Ishikawa (cell line): Measurements from ENCODE around the gene ETV5.

Experiments used
- CEBPB ChIP-seq: IDR thresholded peaks from 2 replicates; pipeline ENCODE4 v1.6.1; 2012
- CREB1 ChIP-seq: IDR thresholded peaks from 2 replicates; pipeline ENCODE4 v1.6.1; 2012; ENCODE audit warnings: low read depth
- EGR1 ChIP-seq: IDR thresholded peaks from 2 replicates; pipeline ENCODE4 v1.6.1; 2012
- EP300 ChIP-seq: IDR thresholded peaks from 2 replicates; pipeline ENCODE4 v1.6.1; 2012; ENCODE audit warnings: borderline replicate concordance
- FOXM1 ChIP-seq: IDR thresholded peaks from 2 replicates; pipeline ENCODE4 v1.6.1; 2012; ENCODE audit warnings: low read depth, borderline replicate concordance
- NFIC ChIP-seq: IDR thresholded peaks from 2 replicates; pipeline ENCODE4 v1.6.1; 2012
- RAD21 ChIP-seq: IDR thresholded peaks from 2 replicates; pipeline ENCODE4 v1.6.1; 2012; ENCODE audit warnings: low read depth
- TAF1 ChIP-seq: IDR thresholded peaks from 2 replicates; pipeline ENCODE4 v1.6.1; 2012; ENCODE audit warnings: low read depth, mild to moderate bottlenecking
- TCF12 ChIP-seq: IDR thresholded peaks from 2 replicates; pipeline ENCODE4 v1.6.1; 2012; ENCODE audit warnings: low read depth
- TEAD4 ChIP-seq: IDR thresholded peaks from 2 replicates; pipeline ENCODE4 v1.6.1; 2012
- YY1 ChIP-seq: IDR thresholded peaks from 2 replicates; pipeline ENCODE4 v1.6.1; 2012; ENCODE audit warnings: low read depth
- ZBTB7A ChIP-seq: IDR thresholded peaks from 2 replicates; pipeline ENCODE4 v1.6.1; 2012; ENCODE audit warnings: low read depth
- TF ChIP-seq, protein P1 (sequence below): IDR thresholded peaks from 2 replicates; pipeline ENCODE4 v1.6.1; 2012
- TF ChIP-seq, protein P2 (sequence below): IDR thresholded peaks from 2 replicates; pipeline ENCODE4 v1.6.1; 2012
- TF ChIP-seq, protein P3 (sequence below): IDR thresholded peaks from 2 replicates; pipeline ENCODE4 v1.6.1; 2012; ENCODE audit warnings: low read depth, mild to moderate bottlenecking

Gene ETV5

DNA sequence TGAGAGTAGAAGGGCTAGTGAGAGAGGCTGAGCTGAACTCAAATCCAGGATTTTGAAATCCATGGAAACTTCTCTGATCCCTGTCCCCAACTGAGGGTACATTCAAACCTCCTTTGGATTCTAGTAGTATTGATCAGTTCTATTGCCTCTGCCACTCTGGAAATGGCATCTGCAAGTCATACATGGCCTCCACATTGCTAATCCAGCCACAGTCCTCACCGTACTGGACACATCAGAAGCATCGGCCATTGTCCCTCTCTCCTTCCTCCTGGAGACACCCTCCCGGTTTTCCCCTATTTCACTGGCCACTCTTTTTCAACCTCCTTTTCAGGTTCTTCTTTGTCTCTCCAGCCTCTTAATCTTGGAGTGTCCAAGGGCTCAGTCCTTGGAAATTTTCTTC lies 66.9 kb downstream of the ETV5 start:
- TF ChIP-seq, protein P1, sequence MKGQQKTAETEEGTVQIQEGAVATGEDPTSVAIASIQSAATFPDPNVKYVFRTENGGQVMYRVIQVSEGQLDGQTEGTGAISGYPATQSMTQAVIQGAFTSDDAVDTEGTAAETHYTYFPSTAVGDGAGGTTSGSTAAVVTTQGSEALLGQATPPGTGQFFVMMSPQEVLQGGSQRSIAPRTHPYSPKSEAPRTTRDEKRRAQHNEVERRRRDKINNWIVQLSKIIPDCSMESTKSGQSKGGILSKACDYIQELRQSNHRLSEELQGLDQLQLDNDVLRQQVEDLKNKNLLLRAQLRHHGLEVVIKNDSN: no peak
- TF ChIP-seq TEAD4 (no peak), YY1 (no peak), TAF1 (no peak), FOXM1 (no peak), EGR1 (no peak), CEBPB (no peak), EP300 (no peak)
- TF ChIP-seq, protein P2, sequence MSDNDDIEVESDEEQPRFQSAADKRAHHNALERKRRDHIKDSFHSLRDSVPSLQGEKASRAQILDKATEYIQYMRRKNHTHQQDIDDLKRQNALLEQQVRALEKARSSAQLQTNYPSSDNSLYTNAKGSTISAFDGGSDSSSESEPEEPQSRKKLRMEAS: no peak

DNA sequence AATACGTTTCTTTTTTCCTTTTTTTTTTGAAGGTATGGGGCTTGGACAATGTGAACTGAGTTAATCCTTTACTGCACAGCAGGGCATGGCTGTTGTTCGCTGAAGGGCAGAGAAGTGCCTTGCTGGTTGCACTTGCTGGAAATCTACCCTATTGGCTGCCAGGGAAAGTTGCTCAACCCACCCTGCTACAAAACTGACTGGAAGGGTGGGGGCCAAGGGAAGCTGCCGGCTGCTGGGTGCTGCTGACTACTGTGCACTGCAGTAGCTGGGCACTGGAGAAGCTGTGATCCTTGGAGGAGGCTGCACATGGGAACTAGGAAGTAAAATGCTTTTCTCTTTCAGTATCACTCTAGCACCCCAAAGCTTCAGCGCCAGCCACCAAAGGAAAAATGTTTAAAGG lies 70.5 kb downstream of the ETV5 start:
- no peak for TF ChIP-seq TEAD4

DNA sequence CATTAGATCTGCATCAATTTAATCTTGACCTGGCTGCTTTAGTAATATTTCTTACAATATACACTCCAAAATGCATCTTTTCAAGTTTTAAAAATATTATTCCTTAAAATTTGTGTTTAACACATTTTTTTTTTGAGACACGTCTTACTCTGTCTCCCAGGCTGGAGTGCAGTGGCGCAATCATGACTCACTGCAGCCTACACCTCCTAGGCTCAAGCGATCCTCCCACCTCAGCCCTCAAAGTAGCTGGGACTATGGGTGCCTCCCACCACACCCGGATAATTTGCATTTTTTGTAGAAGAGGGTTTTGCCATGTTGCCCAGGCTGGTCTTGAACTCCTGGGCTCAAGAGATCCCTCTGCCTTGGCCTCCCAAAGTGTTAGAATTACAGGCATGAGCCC lies 73.6 kb downstream of the ETV5 start:
- TF ChIP-seq CEBPB (peak; percentile 66; the same call in 1 of the 2 replicates), CREB1 (no peak), ZBTB7A (no peak), EGR1 (no peak)
- TF ChIP-seq, protein P1: no peak

DNA sequence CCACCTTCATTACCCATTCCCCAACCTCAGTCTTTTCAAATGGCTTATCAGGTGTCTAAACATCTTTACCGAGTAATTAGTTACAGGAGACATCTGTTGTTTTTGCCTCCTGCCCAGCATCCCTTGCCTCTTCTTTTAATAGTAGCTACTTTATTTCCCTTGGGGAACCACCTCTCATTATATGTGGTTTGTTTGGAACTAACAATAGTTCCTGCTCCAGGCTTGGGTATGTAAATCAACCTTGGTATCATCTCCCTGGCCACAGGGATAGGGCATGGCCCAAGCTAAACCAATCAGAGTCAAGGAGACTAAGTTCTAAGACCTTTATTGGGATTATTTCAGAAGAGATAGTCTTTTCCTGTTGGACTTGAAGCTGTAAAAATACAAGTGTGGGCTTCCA lies 76.6 kb downstream of the ETV5 start:
- TF ChIP-seq TCF12 (no peak), NFIC (no peak), CREB1 (no peak), RAD21 (no peak)
- TF ChIP-seq, protein P1: no peak
- TF ChIP-seq, protein P3, sequence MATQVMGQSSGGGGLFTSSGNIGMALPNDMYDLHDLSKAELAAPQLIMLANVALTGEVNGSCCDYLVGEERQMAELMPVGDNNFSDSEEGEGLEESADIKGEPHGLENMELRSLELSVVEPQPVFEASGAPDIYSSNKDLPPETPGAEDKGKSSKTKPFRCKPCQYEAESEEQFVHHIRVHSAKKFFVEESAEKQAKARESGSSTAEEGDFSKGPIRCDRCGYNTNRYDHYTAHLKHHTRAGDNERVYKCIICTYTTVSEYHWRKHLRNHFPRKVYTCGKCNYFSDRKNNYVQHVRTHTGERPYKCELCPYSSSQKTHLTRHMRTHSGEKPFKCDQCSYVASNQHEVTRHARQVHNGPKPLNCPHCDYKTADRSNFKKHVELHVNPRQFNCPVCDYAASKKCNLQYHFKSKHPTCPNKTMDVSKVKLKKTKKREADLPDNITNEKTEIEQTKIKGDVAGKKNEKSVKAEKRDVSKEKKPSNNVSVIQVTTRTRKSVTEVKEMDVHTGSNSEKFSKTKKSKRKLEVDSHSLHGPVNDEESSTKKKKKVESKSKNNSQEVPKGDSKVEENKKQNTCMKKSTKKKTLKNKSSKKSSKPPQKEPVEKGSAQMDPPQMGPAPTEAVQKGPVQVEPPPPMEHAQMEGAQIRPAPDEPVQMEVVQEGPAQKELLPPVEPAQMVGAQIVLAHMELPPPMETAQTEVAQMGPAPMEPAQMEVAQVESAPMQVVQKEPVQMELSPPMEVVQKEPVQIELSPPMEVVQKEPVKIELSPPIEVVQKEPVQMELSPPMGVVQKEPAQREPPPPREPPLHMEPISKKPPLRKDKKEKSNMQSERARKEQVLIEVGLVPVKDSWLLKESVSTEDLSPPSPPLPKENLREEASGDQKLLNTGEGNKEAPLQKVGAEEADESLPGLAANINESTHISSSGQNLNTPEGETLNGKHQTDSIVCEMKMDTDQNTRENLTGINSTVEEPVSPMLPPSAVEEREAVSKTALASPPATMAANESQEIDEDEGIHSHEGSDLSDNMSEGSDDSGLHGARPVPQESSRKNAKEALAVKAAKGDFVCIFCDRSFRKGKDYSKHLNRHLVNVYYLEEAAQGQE: no peak
- TF ChIP-seq, protein P2: no peak

DNA sequence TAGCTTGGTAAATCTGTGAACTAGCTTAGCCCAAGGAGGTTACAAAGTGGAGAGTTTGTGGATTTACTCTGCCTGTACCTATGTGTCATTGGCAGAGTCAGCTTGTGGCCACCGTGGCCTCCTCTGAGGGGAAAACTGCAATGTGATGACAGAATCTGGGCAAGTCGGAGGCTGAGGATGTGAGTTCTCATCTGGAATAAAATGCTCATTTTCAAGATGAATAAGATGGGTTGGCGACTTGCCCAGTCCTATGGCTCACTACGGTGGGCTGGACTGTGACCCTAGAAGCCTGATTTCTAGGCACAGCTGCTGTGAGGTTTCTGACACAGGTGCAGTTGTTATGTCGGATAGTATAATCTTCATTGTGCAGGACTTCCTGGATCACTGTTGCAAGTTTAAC lies 83.7 kb downstream of the ETV5 start:
- TF ChIP-seq CREB1 (no peak), EGR1 (no peak), CEBPB (no peak), RAD21 (no peak), TAF1 (no peak), TCF12 (no peak), ZBTB7A (no peak), TEAD4 (no peak), NFIC (no peak), FOXM1 (no peak), EP300 (no peak)
- TF ChIP-seq, protein P1: no peak
- TF ChIP-seq, protein P2: no peak
- TF ChIP-seq, protein P3: no peak

DNA sequence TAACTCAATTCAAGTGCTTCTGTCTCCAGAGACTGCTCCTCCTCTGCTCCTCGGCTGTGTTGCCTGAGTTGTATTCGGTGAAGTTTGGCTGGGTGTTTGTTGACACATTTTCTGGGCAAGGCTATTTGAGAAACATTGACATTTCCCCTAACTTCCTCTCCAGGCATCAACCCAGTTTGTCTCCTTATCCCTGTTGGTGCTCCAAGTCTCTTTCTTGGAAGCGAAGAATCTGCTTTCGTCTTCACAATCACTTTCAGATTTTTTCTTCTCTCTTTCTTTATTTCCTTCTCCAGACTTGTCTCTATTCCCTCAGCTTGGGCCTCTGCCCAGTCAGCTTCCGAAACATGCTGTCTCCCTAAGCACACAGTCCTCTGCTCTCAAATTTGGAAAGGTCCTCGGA lies 84.7 kb downstream of the ETV5 start:
- TF ChIP-seq TCF12: no peak
- no peak for TF ChIP-seq CREB1
- no peak for TF ChIP-seq FOXM1
- TF ChIP-seq ZBTB7A: no peak
- TF ChIP-seq, protein P1: no peak
- no peak for TF ChIP-seq TEAD4
- no peak for TF ChIP-seq EGR1
- TF ChIP-seq YY1: no peak
- TF ChIP-seq TAF1: no peak
